GM21825 (cell line): ENCODE data around the gene CCDC171.

Experiments used
- ATAC-seq: cut with Tn5 transposase; IDR thresholded peaks from one replicate; pipeline ENCODE4 v1.9.1; 2021; ENCODE audit warnings: mild to moderate bottlenecking, moderate library complexity; ENCODE audit not compliant: unreplicated experiment

CCDC171 gene

GRCh38 chr9:15975101-15975778 is 422.4 kb downstream of the CCDC171 start:
- no peak for ATAC-seq

GRCh38 chr9:15977438-15977837 is 424.6 kb downstream of the CCDC171 start:
- no peak for ATAC-seq

GRCh38 chr9:15982182-15982581 is 429.3 kb downstream of the CCDC171 start:
- ATAC-seq, result no peak

GRCh38 chr9:15999422-16000339 is 446.8 kb downstream of the CCDC171 start:
- ATAC-seq, result no peak

GRCh38 chr9:16000811-16001210 is 448.0 kb downstream of the CCDC171 start:
- no peak for ATAC-seq

- ATAC-seq, result no peak
These were observed 449.0 kb downstream of the CCDC171 start for GRCh38 chr9:16001856-16002255.

GRCh38 chr9:16002816-16003215 is 450.0 kb downstream of the CCDC171 start:
- no peak for ATAC-seq

- no peak for ATAC-seq
These were observed 450.9 kb downstream of the CCDC171 start for GRCh38 chr9:16003785-16004184.

- ATAC-seq, result no peak
These were observed 451.8 kb downstream of the CCDC171 start for GRCh38 chr9:16004613-16005012.

GRCh38 chr9:16010221-16010620 is 457.4 kb downstream of the CCDC171 start:
- no peak for ATAC-seq

GRCh38 chr9:16012621-16013020 is 459.8 kb downstream of the CCDC171 start:
- no peak for ATAC-seq

- ATAC-seq, result no peak
These were observed 460.5 kb downstream of the CCDC171 start for GRCh38 chr9:16013366-16013765.

- no peak for ATAC-seq
These were observed 461.0 kb downstream of the CCDC171 start for GRCh38 chr9:16013826-16014225.

GRCh38 chr9:16022228-16022627 is 469.4 kb downstream of the CCDC171 start:
- no peak for ATAC-seq

- no peak for ATAC-seq
These were observed 470.6 kb downstream of the CCDC171 start for GRCh38 chr9:16023446-16023845.
